Neural crest cell (in vitro differentiated cells): ENCODE results near the gene CTIF. TPM values are rescaled to one million over a fixed set of nuclear protein-coding genes. Genes with fewer than 3 reads are reported as not detected.

Source experiments
- DNase-seq: peaks from one replicate; pipeline ENCODE4 v3.0.0; 2021; ENCODE audit warnings: low read depth, mixed read lengths, low spot score
- H3K27ac Mint-ChIP-seq: one replicate; pipeline ENCODE4 v1.8.0; 2021; ENCODE audit warnings: mild to moderate bottlenecking, mixed read lengths; ENCODE audit not compliant: unreplicated experiment
- H3K27me3 Mint-ChIP-seq: 2 replicates; pipeline ENCODE4 v1.8.0; 2021; ENCODE audit warnings: low read depth, mild to moderate bottlenecking, mixed read lengths
- H3K36me3 Mint-ChIP-seq: 2 replicates; pipeline ENCODE4 v1.8.0; 2021; ENCODE audit warnings: low read depth, mild to moderate bottlenecking, mixed read lengths
- H3K4me1 Mint-ChIP-seq: 2 replicates; pipeline ENCODE4 v1.8.0; 2021; ENCODE audit warnings: mixed read lengths
- H3K4me3 Mint-ChIP-seq: one replicate; pipeline ENCODE4 v1.8.0; 2021; ENCODE audit warnings: mild to moderate bottlenecking, mixed read lengths
- H3K9me3 Mint-ChIP-seq: 2 replicates; pipeline ENCODE4 v1.8.0; 2021; ENCODE audit warnings: mixed read lengths
- total RNA-seq: library from RNA; stranded (reverse); gene quantifications from 2 replicates; pipeline ENCODE4 v1.2.1, GENCODE V29; 2021
- TF ChIP-seq, protein P1 (sequence below): fragments of 200-600 bp; sonication (generic); conservative IDR thresholded peaks from 2 replicates; pipeline ENCODE4 v1.5.0; 2021; ENCODE audit warnings: antibody characterized with exemption, mild to moderate bottlenecking

Gene CTIF
- total RNA-seq, 1 donor from 2014 or later: 52.6 TPM

- Mint-ChIP-seq H3K4me3 (no peak overlapping the region), H3K27me3 (no peaks in the 10 kb centered on the region), H3K27ac (no peak overlapping the region), H3K9me3 (no peaks in the 10 kb centered on the region), H3K4me1 (no peaks in the 10 kb centered on the region), H3K36me3 (peaks cover 11% of the 10 kb centered on the region)
- TF ChIP-seq, protein P1, sequence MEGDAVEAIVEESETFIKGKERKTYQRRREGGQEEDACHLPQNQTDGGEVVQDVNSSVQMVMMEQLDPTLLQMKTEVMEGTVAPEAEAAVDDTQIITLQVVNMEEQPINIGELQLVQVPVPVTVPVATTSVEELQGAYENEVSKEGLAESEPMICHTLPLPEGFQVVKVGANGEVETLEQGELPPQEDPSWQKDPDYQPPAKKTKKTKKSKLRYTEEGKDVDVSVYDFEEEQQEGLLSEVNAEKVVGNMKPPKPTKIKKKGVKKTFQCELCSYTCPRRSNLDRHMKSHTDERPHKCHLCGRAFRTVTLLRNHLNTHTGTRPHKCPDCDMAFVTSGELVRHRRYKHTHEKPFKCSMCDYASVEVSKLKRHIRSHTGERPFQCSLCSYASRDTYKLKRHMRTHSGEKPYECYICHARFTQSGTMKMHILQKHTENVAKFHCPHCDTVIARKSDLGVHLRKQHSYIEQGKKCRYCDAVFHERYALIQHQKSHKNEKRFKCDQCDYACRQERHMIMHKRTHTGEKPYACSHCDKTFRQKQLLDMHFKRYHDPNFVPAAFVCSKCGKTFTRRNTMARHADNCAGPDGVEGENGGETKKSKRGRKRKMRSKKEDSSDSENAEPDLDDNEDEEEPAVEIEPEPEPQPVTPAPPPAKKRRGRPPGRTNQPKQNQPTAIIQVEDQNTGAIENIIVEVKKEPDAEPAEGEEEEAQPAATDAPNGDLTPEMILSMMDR: no peak
- no peak for DNase-seq
Measured at GRCh38 chr18:48720655-48721025, 181.8 kb downstream of the CTIF start.

- Mint-ChIP-seq H3K27me3 (no peaks in the 10 kb centered on the region), H3K4me1 (no peaks in the 10 kb centered on the region), H3K27ac (no peak overlapping the region), H3K9me3 (peaks cover 3% of the 10 kb centered on the region), H3K36me3 (peaks cover 15% of the 10 kb centered on the region), H3K4me3 (no peak overlapping the region)
- no peak for DNase-seq
- TF ChIP-seq, protein P1: no peak
Measured at GRCh38 chr18:48721312-48721711, 182.5 kb downstream of the CTIF start.

- H3K27me3 Mint-ChIP-seq: no peaks in the 10 kb centered on the region
- DNase-seq: no peak
- no peaks in the 10 kb centered on the region for H3K4me1 Mint-ChIP-seq
- H3K27ac Mint-ChIP-seq: no peak overlapping the region
- peaks cover 23% of the 10 kb centered on the region for H3K36me3 Mint-ChIP-seq
- H3K4me3 Mint-ChIP-seq: no peak overlapping the region
- TF ChIP-seq, protein P1: no peak
- peaks cover 9% of the 10 kb centered on the region for H3K9me3 Mint-ChIP-seq
Measured at GRCh38 chr18:48723016-48723415, 184.2 kb downstream of the CTIF start.

- Mint-ChIP-seq H3K4me1 (no peaks in the 10 kb centered on the region), H3K27ac (no peak overlapping the region), H3K4me3 (no peak overlapping the region), H3K27me3 (no peaks in the 10 kb centered on the region), H3K9me3 (peaks cover 9% of the 10 kb centered on the region), H3K36me3 (peaks cover 21% of the 10 kb centered on the region)
- DNase-seq: no peak
- TF ChIP-seq, protein P1: no peak
Measured at GRCh38 chr18:48723837-48724236, 185.0 kb downstream of the CTIF start.

DNA sequence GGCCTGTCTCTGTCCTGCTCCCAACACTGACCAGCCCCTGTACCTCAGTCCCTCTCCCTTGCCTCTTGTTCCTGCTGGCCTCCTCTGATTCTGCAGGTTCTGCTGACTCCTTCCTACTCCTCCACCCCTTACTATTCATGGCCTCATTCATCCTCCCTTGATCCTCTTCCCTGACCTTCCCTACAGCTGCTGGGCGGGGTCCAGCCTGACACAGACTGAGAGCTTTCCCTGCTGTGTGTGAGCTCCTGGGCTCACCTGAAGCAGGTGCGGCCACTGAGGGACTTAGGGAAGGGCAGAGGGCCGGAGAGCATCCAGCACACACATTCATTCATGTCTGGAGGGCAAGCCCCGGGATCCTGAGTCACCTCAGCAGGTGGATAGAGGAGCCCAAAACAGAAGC lies 185.6 kb downstream of the CTIF start:
- peaks cover 15% of the 10 kb centered on the region for H3K36me3 Mint-ChIP-seq
- H3K4me3 Mint-ChIP-seq: no peak overlapping the region
- H3K27me3 Mint-ChIP-seq: no peaks in the 10 kb centered on the region
- H3K4me1 Mint-ChIP-seq: no peaks in the 10 kb centered on the region
- H3K27ac Mint-ChIP-seq: peak overlapping the region; percentile 62
- TF ChIP-seq, protein P1: no peak
- DNase-seq: no peak
- H3K9me3 Mint-ChIP-seq: peaks cover 9% of the 10 kb centered on the region

- no peak overlapping the region for H3K4me3 Mint-ChIP-seq
- peaks cover 15% of the 10 kb centered on the region for H3K36me3 Mint-ChIP-seq
- no peak overlapping the region for H3K27ac Mint-ChIP-seq
- H3K27me3 Mint-ChIP-seq: no peaks in the 10 kb centered on the region
- H3K4me1 Mint-ChIP-seq: no peaks in the 10 kb centered on the region
- peaks cover 9% of the 10 kb centered on the region for H3K9me3 Mint-ChIP-seq
- TF ChIP-seq, protein P1: no peak
- no peak for DNase-seq
Measured at GRCh38 chr18:48724939-48725338, 186.1 kb downstream of the CTIF start.
